Mononuclear cell (primary cell): ENCODE measurements around the gene CTNNA3. TPM values are rescaled to one million over a fixed set of nuclear protein-coding genes. Genes with fewer than 3 reads are reported as not detected.

Experiments used
- H3K27me3 ChIP-seq: 2 replicates; pipeline ENCODE4 v1.6.0; 2011; ENCODE audit warnings: low read length, control low read depth; ENCODE audit not compliant: insufficient read depth
- H3K4me1 ChIP-seq: 2 replicates; pipeline ENCODE4 v1.5.1; 2011; ENCODE audit warnings: mild to moderate bottlenecking, low read length, control low read depth; ENCODE audit not compliant: insufficient read depth
- H3K4me3 ChIP-seq: 2 replicates; pipeline ENCODE4 v1.5.1; 2011; ENCODE audit warnings: mild to moderate bottlenecking, low read length, moderate library complexity
- H3K9me3 ChIP-seq: 2 replicates; pipeline ENCODE4 v1.5.1; 2011; ENCODE audit warnings: low read depth, mild to moderate bottlenecking, control low read depth, low read length
- total RNA-seq: library from RNA; depleted of rRNA; stranded (reverse); fragments of >200 nt; gene quantifications from one replicate; pipeline ENCODE4 v1.2.3, GENCODE V29; 2012

CTNNA3 gene
- total RNA-seq, 1 donor: 0.42 TPM

- no peaks in the 10 kb centered on the region for H3K9me3 ChIP-seq
Observed at GRCh38 chr10:67043041-67043440, 653.0 kb downstream of the CTNNA3 start.

GRCh38 chr10:67036808-67037207 is 659.2 kb downstream of the CTNNA3 start:
- Histone ChIP-seq H3K27me3 (no peaks in the 10 kb centered on the region), H3K9me3 (no peaks in the 10 kb centered on the region), H3K4me3 (no peak overlapping the region), H3K4me1 (no peaks in the 10 kb centered on the region)

More at GRCh38 chr10:67043041-67043440, 653.0 kb downstream of the CTNNA3 start:
- H3K4me3 ChIP-seq: no peak overlapping the region
- no peaks in the 10 kb centered on the region for H3K4me1 ChIP-seq
- no peaks in the 10 kb centered on the region for H3K27me3 ChIP-seq

- Histone ChIP-seq H3K4me1 (no peaks in the 10 kb centered on the region), H3K9me3 (no peaks in the 10 kb centered on the region), H3K27me3 (no peaks in the 10 kb centered on the region), H3K4me3 (no peak overlapping the region)
Observed at GRCh38 chr10:67033878-67034277, 662.1 kb downstream of the CTNNA3 start.

GRCh38 chr10:67022099-67022498 is 673.9 kb downstream of the CTNNA3 start:
- no peaks in the 10 kb centered on the region for H3K9me3 ChIP-seq
- H3K4me3 ChIP-seq: no peak overlapping the region
- H3K27me3 ChIP-seq: no peaks in the 10 kb centered on the region
- H3K4me1 ChIP-seq: no peaks in the 10 kb centered on the region

GRCh38 chr10:67017218-67017617 is 678.8 kb downstream of the CTNNA3 start:
- H3K9me3 ChIP-seq: no peaks in the 10 kb centered on the region
- H3K27me3 ChIP-seq: no peaks in the 10 kb centered on the region
- H3K4me1 ChIP-seq: no peaks in the 10 kb centered on the region
- H3K4me3 ChIP-seq: no peak overlapping the region

- no peaks in the 10 kb centered on the region for H3K9me3 ChIP-seq
- no peaks in the 10 kb centered on the region for H3K27me3 ChIP-seq
- no peak overlapping the region for H3K4me3 ChIP-seq
- no peaks in the 10 kb centered on the region for H3K4me1 ChIP-seq
Observed at GRCh38 chr10:67015225-67015624, 680.8 kb downstream of the CTNNA3 start.

GRCh38 chr10:67011981-67012380 is 684.0 kb downstream of the CTNNA3 start:
- H3K4me3 ChIP-seq: no peak overlapping the region
- H3K9me3 ChIP-seq: no peaks in the 10 kb centered on the region
- H3K27me3 ChIP-seq: no peaks in the 10 kb centered on the region
- no peaks in the 10 kb centered on the region for H3K4me1 ChIP-seq

- H3K27me3 ChIP-seq: no peaks in the 10 kb centered on the region
- no peak overlapping the region for H3K4me3 ChIP-seq
- H3K4me1 ChIP-seq: no peaks in the 10 kb centered on the region
- no peaks in the 10 kb centered on the region for H3K9me3 ChIP-seq
Observed at GRCh38 chr10:67011480-67011879, 684.5 kb downstream of the CTNNA3 start.

GRCh38 chr10:67005981-67006380 is 690.0 kb downstream of the CTNNA3 start:
- Histone ChIP-seq H3K27me3 (no peaks in the 10 kb centered on the region), H3K4me1 (no peaks in the 10 kb centered on the region), H3K4me3 (no peak overlapping the region), H3K9me3 (no peaks in the 10 kb centered on the region)

- no peaks in the 10 kb centered on the region for H3K4me1 ChIP-seq
- no peaks in the 10 kb centered on the region for H3K9me3 ChIP-seq
- H3K27me3 ChIP-seq: no peaks in the 10 kb centered on the region
- no peak overlapping the region for H3K4me3 ChIP-seq
Observed at GRCh38 chr10:67004690-67005089, 691.3 kb downstream of the CTNNA3 start.

- no peak overlapping the region for H3K4me3 ChIP-seq
- no peaks in the 10 kb centered on the region for H3K27me3 ChIP-seq
Observed at GRCh38 chr10:66999762-67000545, 696.0 kb downstream of the CTNNA3 start.

GRCh38 chr10:66996996-66997395 is 699.0 kb downstream of the CTNNA3 start:
- H3K4me1 ChIP-seq: no peaks in the 10 kb centered on the region
- H3K27me3 ChIP-seq: no peaks in the 10 kb centered on the region
- no peak overlapping the region for H3K4me3 ChIP-seq

More at GRCh38 chr10:66999762-67000545, 696.0 kb downstream of the CTNNA3 start:
- no peaks in the 10 kb centered on the region for H3K4me1 ChIP-seq
- no peaks in the 10 kb centered on the region for H3K9me3 ChIP-seq

GRCh38 chr10:66990143-66990830 is 705.7 kb downstream of the CTNNA3 start:
- Histone ChIP-seq H3K4me1 (no peaks in the 10 kb centered on the region), H3K27me3 (no peaks in the 10 kb centered on the region), H3K4me3 (no peak overlapping the region), H3K9me3 (no peaks in the 10 kb centered on the region)

More at GRCh38 chr10:66996996-66997395, 699.0 kb downstream of the CTNNA3 start:
- H3K9me3 ChIP-seq: no peaks in the 10 kb centered on the region

GRCh38 chr10:66983475-66983818 is 712.5 kb downstream of the CTNNA3 start:
- no peaks in the 10 kb centered on the region for H3K4me1 ChIP-seq
- H3K4me3 ChIP-seq: no peak overlapping the region
- no peaks in the 10 kb centered on the region for H3K27me3 ChIP-seq
- no peaks in the 10 kb centered on the region for H3K9me3 ChIP-seq

GRCh38 chr10:66982792-66983474 is 713.1 kb downstream of the CTNNA3 start:
- H3K4me3 ChIP-seq: no peak overlapping the region
- H3K9me3 ChIP-seq: no peaks in the 10 kb centered on the region
- no peaks in the 10 kb centered on the region for H3K27me3 ChIP-seq
- H3K4me1 ChIP-seq: no peaks in the 10 kb centered on the region
